Loucy (cell line): ENCODE results near the gene INTS12.

Experiments used
- EZH2phosphoT487 ChIP-seq: fragments of 200-600 bp; IDR thresholded peaks from 2 replicates; pipeline ENCODE4 v1.6.1; 2018; ENCODE audit warnings: antibody characterized with exemption, mild to moderate bottlenecking, moderate library complexity, borderline replicate concordance
- TF ChIP-seq, protein P1 (sequence below): fragments of 200-600 bp; sonication (generic); conservative IDR thresholded peaks from 2 replicates; pipeline ENCODE4 v1.5.1; 2014; ENCODE audit warnings: mild to moderate bottlenecking, antibody characterized with exemption, low read length

DNA sequence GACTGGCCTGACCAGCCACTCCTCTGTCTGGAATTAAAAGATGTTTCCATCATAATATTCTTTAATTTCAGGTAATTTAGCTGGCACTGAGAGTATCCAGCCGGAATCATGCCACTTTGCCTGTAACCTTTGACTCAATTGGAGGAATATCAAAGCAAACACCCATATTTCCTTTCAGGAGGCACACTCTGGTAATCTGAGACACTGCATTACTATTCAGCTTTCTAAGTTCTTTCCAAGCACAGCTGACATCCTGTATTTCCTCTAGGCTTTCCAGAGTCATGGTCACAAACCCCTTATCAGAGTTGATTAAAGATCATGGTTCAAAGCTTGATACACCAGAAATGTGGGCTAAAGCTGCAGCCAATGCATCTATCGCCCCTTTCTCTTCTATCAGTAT is 29.3 kb downstream of the INTS12 start:
- TF ChIP-seq, protein P1, sequence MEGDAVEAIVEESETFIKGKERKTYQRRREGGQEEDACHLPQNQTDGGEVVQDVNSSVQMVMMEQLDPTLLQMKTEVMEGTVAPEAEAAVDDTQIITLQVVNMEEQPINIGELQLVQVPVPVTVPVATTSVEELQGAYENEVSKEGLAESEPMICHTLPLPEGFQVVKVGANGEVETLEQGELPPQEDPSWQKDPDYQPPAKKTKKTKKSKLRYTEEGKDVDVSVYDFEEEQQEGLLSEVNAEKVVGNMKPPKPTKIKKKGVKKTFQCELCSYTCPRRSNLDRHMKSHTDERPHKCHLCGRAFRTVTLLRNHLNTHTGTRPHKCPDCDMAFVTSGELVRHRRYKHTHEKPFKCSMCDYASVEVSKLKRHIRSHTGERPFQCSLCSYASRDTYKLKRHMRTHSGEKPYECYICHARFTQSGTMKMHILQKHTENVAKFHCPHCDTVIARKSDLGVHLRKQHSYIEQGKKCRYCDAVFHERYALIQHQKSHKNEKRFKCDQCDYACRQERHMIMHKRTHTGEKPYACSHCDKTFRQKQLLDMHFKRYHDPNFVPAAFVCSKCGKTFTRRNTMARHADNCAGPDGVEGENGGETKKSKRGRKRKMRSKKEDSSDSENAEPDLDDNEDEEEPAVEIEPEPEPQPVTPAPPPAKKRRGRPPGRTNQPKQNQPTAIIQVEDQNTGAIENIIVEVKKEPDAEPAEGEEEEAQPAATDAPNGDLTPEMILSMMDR: no peak
- TF ChIP-seq EZH2phosphoT487: no peak
